ENCODE results near the gene TACR2. TPM values are rescaled to one million over a fixed set of nuclear protein-coding genes. Genes with fewer than 3 reads are reported as not detected.

Gene TACR2
- total RNA-seq, 1 experiment from 2014 or later = 0.57 TPM

DNA sequence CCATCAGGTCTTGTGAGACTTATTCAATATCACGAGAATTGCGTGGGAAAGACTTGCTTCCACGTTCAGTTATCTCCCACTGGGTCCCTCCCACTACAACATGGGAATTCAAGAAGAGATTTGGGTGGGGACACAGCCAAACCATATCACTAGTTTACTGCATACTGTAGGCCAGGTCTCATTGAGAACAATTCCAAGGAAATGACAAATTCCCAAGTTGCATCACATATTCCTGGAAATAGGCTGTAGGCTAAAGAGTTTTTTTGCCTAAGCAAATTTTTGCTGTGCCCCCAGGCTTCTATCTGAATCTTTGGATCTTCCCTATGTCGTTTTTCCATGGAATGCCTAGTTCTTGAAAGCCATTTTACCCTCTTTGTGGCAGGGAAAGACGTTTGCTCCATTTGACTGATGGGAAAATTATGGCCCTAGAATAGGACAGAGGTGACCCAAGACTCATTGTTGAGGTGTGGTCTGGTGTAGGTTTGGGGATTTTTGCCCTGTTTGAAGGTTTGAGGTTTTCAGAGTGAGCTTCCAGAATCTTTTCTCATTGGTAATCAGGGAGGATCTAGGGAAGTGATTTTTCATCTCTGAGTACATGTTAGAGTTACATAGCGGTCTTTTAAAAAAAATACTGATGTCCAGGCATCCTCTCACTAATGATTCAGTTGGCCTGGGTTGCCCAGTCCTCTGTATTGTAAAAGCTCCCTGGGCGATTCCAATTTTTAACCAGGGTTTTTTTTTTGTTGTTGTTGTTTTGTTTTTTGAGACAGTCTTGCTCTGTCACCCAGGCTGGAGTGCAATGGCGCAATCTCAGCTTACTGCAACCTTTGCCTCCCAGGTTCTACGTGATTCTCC lies 44.4 kb downstream of the TACR2 start:
- no TSS peak for BruUV-seq (replicated peaks)
- H3K36me3 ChIP-seq (ENCODE audit: control insufficient read depth, insufficient read depth, low read length) = no peaks in the 10 kb centered on the region
- CTCF ChIA-PET = interaction anchor here (1.6 kb wide), 1 partner anchor 8 kb away, joined by 3 read pairs; no protein-coding TSS in a partner anchor
- intact Hi-C loops (cut with micrococcal nuclease; ENCODE audit: unreplicated experiment) = no loop called here
- no peaks in the 10 kb centered on the region for H3K9me3 ChIP-seq
- no peak overlapping the region for H3K4me3 Mint-ChIP-seq (ENCODE audit: unreplicated experiment)
- no peaks in the 10 kb centered on the region for H3K4me1 ChIP-seq
- no peak overlapping the region for H3K4me3 ChIP-seq (ENCODE audit: low read depth, low read length)
- no peaks in the 10 kb centered on the region for H3K9me3 Mint-ChIP-seq (ENCODE audit: unreplicated experiment)
- TF ChIP-seq, protein P1, sequence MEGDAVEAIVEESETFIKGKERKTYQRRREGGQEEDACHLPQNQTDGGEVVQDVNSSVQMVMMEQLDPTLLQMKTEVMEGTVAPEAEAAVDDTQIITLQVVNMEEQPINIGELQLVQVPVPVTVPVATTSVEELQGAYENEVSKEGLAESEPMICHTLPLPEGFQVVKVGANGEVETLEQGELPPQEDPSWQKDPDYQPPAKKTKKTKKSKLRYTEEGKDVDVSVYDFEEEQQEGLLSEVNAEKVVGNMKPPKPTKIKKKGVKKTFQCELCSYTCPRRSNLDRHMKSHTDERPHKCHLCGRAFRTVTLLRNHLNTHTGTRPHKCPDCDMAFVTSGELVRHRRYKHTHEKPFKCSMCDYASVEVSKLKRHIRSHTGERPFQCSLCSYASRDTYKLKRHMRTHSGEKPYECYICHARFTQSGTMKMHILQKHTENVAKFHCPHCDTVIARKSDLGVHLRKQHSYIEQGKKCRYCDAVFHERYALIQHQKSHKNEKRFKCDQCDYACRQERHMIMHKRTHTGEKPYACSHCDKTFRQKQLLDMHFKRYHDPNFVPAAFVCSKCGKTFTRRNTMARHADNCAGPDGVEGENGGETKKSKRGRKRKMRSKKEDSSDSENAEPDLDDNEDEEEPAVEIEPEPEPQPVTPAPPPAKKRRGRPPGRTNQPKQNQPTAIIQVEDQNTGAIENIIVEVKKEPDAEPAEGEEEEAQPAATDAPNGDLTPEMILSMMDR (IDR thresholded peaks at IDR 0.05; ENCODE audit: insufficient read depth in 1 of 2, low read depth in 1 of 2, low read length in 1 of 2, severe bottlenecking in 1 of 2, unreplicated experiment in 1 of 2) = no peak
- no peaks in the 10 kb centered on the region for H3K36me3 Mint-ChIP-seq (ENCODE audit: insufficient read depth, unreplicated experiment)
- H3K27ac Mint-ChIP-seq (ENCODE audit: unreplicated experiment) = no peak overlapping the region
- POLR2A ChIA-PET = no interaction called here
- no peaks in the 10 kb centered on the region for H3K27me3 Mint-ChIP-seq (ENCODE audit: insufficient read depth, unreplicated experiment)
- no peaks in the 10 kb centered on the region for H3K27me3 ChIP-seq (replicated peaks; ENCODE audit: control insufficient read depth, insufficient read depth, low read length)
- DNase-seq = no peak
- no peaks in the 10 kb centered on the region for H3K4me1 Mint-ChIP-seq (ENCODE audit: low read depth, unreplicated experiment)

DNA sequence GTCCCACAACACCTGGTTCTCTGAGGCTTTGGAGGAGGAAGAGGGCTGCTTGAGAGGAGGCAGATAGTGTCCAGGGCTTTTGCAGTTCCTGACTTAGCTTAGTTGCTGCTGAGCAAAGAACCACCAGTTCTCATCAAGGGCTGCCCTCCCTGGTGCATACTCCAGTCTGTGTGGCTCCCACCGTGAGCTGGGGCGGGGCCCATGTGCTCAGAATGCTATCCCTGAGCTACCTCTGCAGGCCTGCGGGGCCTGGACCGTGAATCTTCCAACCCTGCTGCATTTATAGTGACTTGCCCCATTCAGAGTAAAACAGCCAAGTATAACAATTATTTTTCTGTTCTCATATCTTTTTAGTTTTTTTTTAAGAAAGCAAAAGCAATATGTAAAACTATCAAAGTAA lies 49.2 kb downstream of the TACR2 start:
- ChIA-PET CTCF (interaction anchor here (0.5 to 1.6 kb wide), 3 partner anchors 25 to 97 kb away, joined by 3 read pairs; no protein-coding TSS in a partner anchor), POLR2A (no interaction called here)
- Mint-ChIP-seq H3K36me3 (ENCODE audit: insufficient read depth, unreplicated experiment) (no peaks in the 10 kb centered on the region), H3K27ac (ENCODE audit: unreplicated experiment) (no peak overlapping the region), H3K4me3 (ENCODE audit: unreplicated experiment) (no peak overlapping the region), H3K27me3 (ENCODE audit: insufficient read depth, unreplicated experiment) (no peaks in the 10 kb centered on the region), H3K9me3 (ENCODE audit: unreplicated experiment) (no peaks in the 10 kb centered on the region), H3K4me1 (ENCODE audit: low read depth, unreplicated experiment) (peaks cover 9% of the 10 kb centered on the region)
- TF ChIP-seq, protein P1 (IDR thresholded peaks at IDR 0.05; ENCODE audit: insufficient read depth in 1 of 2, low read depth in 1 of 2, low read length in 1 of 2, severe bottlenecking in 1 of 2, unreplicated experiment in 1 of 2) = no peak
- H3K27me3 ChIP-seq (replicated peaks; ENCODE audit: control insufficient read depth, insufficient read depth, low read length) = no peaks in the 10 kb centered on the region
- no peak overlapping the region for H3K4me3 ChIP-seq (ENCODE audit: low read depth, low read length)
- no peaks in the 10 kb centered on the region for H3K9me3 ChIP-seq
- intact Hi-C loops (cut with micrococcal nuclease; ENCODE audit: unreplicated experiment) = no loop called here
- no peaks in the 10 kb centered on the region for H3K4me1 ChIP-seq
- BruUV-seq (replicated peaks) = no TSS peak
- DNase-seq = no peak
- H3K36me3 ChIP-seq (ENCODE audit: control insufficient read depth, insufficient read depth, low read length) = no peaks in the 10 kb centered on the region

DNA sequence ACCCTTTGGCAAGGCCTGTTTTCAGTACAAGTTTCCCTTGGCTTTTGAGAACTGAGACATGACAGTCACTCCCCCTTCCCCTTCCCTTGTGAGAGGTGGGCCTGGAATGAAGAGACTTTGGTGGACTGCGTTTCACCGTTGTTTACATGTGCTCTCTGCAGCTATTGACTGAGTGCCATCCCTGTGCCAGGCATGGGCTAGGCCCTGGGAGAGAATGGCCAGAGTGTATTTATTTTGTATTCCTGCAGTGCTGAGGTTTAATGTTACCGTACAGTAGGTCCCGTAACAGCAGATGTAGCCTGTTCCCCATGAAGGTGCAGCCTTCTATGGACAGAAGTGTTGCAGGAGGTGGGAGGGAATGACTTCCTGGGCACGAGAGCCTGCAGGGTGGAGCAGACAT lies 50.0 kb downstream of the TACR2 start:
- Mint-ChIP-seq H3K36me3 (ENCODE audit: insufficient read depth, unreplicated experiment) (no peaks in the 10 kb centered on the region), H3K4me1 (ENCODE audit: low read depth, unreplicated experiment) (peaks cover 10% of the 10 kb centered on the region), H3K4me3 (ENCODE audit: unreplicated experiment) (no peak overlapping the region), H3K27me3 (ENCODE audit: insufficient read depth, unreplicated experiment) (no peaks in the 10 kb centered on the region), H3K9me3 (ENCODE audit: unreplicated experiment) (no peaks in the 10 kb centered on the region), H3K27ac (ENCODE audit: unreplicated experiment) (no peak overlapping the region)
- no peaks in the 10 kb centered on the region for H3K9me3 ChIP-seq
- ChIA-PET CTCF (interaction anchor here (1.6 kb wide), 1 partner anchor 29 kb away, joined by 3 read pairs; no protein-coding TSS in a partner anchor), POLR2A (no interaction called here)
- no peak for DNase-seq
- H3K4me3 ChIP-seq (ENCODE audit: low read depth, low read length) = no peak overlapping the region
- no peaks in the 10 kb centered on the region for H3K36me3 ChIP-seq (ENCODE audit: control insufficient read depth, insufficient read depth, low read length)
- no peaks in the 10 kb centered on the region; the same call in 1 of the 2 replicates for H3K4me1 ChIP-seq
- TF ChIP-seq, protein P1 (IDR thresholded peaks at IDR 0.05; ENCODE audit: insufficient read depth in 1 of 2, low read depth in 1 of 2, low read length in 1 of 2, severe bottlenecking in 1 of 2, unreplicated experiment in 1 of 2) = no peak
- BruUV-seq (replicated peaks) = no TSS peak
- intact Hi-C loops (cut with micrococcal nuclease; ENCODE audit: unreplicated experiment) = no loop called here
- H3K27me3 ChIP-seq (replicated peaks; ENCODE audit: control insufficient read depth, insufficient read depth, low read length) = no peaks in the 10 kb centered on the region
